Osteoblast (primary cell): ENCODE results near the gene ANO6. TPM values are rescaled to one million over a fixed set of nuclear protein-coding genes. Genes with fewer than 3 reads are reported as not detected.
"Not testable (repeated sequence)": the region's sequence is repeated elsewhere in the genome, so short reads cannot be mapped to it uniquely, and the experiment has no call there.

ENCODE experiments used
- DNase-seq: peaks from one replicate; pipeline ENCODE4 v3.0.0; 2011; ENCODE audit warnings: low spot score, mixed read lengths; ENCODE audit not compliant: insufficient read length; ENCODE audit errors: missing footprints
- H2AFZ ChIP-seq: 2 replicates; pipeline ENCODE4 v1.6.0; 2011; ENCODE audit warnings: mild to moderate bottlenecking, low read length
- H3K27ac ChIP-seq: 2 replicates; pipeline ENCODE4 v1.5.1; 2011; ENCODE audit warnings: mild to moderate bottlenecking, low read depth, low read length, moderate library complexity
- H3K27me3 ChIP-seq: 2 replicates; pipeline ENCODE4 v1.6.0; 2012; ENCODE audit warnings: mild to moderate bottlenecking, control low read depth, inconsistent platforms, low read length, moderate library complexity; ENCODE audit not compliant: insufficient read depth
- H3K36me3 ChIP-seq: 2 replicates; pipeline ENCODE4 v1.5.1; 2011; ENCODE audit warnings: mild to moderate bottlenecking, low read length, control low read depth, moderate library complexity; ENCODE audit not compliant: insufficient read depth
- H3K4me1 ChIP-seq: 2 replicates; pipeline ENCODE4 v1.5.1; 2011; ENCODE audit warnings: mild to moderate bottlenecking, low read length, control low read depth, moderate library complexity; ENCODE audit not compliant: insufficient read depth
- H3K4me2 ChIP-seq: 2 replicates; pipeline ENCODE4 v1.6.0; 2011; ENCODE audit warnings: mild to moderate bottlenecking, low read length; ENCODE audit not compliant: insufficient read depth
- H3K4me3 ChIP-seq: fragments of 200-600 bp; sonication (generic); 3 replicates; pipeline ENCODE4 v1.5.1; 2012; ENCODE audit warnings: mild to moderate bottlenecking, low read length, inconsistent platforms; ENCODE audit not compliant: insufficient read depth
- H3K79me2 ChIP-seq: 2 replicates; pipeline ENCODE4 v1.6.0; 2012; ENCODE audit warnings: mild to moderate bottlenecking, low read length, control low read depth, inconsistent platforms; ENCODE audit not compliant: insufficient read depth
- H3K9me3 ChIP-seq: 2 replicates; pipeline ENCODE4 v1.5.1; 2011; ENCODE audit warnings: low read depth, low read length, control low read depth
- H4K20me1 ChIP-seq: 2 replicates; pipeline ENCODE4 v1.6.0; 2012; ENCODE audit warnings: mild to moderate bottlenecking, low read length, control low read depth; ENCODE audit not compliant: insufficient read depth
- CTCF ChIP-seq: IDR thresholded peaks from 2 replicates; pipeline ENCODE4 v1.5.1; 2011; ENCODE audit warnings: mild to moderate bottlenecking, low read depth, low read length, moderate library complexity; ENCODE audit errors: extremely low read depth
- total RNA-seq: library from RNA; depleted of rRNA; stranded (reverse); fragments of >200 nt; gene quantifications from 2 replicates; pipeline ENCODE4 v1.2.3, GENCODE V29; 2012

Gene ANO6
- total RNA-seq, 1 donor: 49.9 TPM

DNA sequence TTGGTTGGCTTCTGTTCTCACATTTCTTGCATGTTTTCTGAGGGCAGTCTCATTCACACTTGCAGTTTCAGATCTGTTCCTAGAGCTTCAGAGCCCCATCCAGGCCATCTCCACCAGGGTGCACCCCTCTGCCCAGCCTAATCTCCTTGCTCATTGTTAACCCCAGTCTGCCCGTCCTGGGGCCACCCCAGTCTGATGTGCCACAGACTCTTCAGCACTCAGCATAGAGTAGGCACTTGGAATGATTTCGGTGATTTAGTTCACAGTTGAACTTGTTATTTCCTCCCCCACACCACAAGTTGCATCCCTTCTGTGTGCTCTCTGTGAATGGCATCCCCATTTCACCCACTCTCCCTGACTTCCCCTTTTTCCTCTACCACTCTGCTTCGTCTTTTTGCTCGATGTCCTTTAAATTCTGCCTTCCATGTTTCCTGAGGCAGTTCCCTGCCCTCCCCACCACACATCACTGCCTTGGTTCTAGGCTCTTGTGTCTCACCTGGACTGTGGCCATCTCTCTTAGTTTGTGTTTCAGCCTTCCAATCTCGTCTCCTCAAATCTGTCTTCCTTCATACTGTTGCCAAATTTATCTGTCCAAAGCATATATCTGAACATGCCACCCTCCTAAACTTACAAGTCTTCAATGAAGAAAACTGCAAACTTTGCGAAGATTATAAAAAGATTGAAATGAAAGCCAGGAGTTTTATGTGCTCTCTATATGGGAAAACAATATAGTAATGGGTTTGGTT lies 41.5 kb downstream of the ANO6 start:
- Histone ChIP-seq H3K9me3 (no peaks in the 10 kb centered on the region), H2AFZ (no peak overlapping the region), H3K4me1 (peaks cover 14% of the 10 kb centered on the region), H4K20me1 (peaks cover 14% of the 10 kb centered on the region), H3K27me3 (no peaks in the 10 kb centered on the region), H3K79me2 (peaks cover 45% of the 10 kb centered on the region), H3K27ac (no peak overlapping the region), H3K4me3 (no peak overlapping the region), H3K36me3 (no peaks in the 10 kb centered on the region), H3K4me2 (no peak overlapping the region)
- no peak for DNase-seq
- TF ChIP-seq CTCF: no peak

DNA sequence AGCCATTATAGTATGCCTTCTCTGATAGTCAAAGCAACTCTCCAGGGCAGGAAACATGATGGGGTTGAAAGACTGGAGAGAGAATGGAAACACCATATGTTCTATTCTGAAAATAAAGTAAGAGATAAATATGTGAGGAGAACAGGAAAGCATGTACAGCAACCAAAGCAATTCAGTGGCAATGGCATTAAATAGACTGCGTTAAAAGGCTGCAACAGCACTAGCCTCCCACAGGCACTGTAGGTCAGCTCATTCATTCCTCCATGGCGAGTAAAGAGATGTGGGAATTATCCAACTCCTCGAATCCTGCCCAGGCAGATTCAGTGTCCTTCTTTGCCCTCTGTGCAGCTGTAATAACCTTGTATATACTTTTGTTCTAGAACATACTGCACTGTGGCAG lies 43.8 kb downstream of the ANO6 start:
- Histone ChIP-seq H3K36me3 (no peaks in the 10 kb centered on the region), H3K4me2 (peak overlapping the region; percentile 26), H4K20me1 (peaks cover 14% of the 10 kb centered on the region), H2AFZ (no peak overlapping the region), H3K79me2 (peaks cover 46% of the 10 kb centered on the region), H3K4me1 (peaks cover 14% of the 10 kb centered on the region), H3K9me3 (no peaks in the 10 kb centered on the region), H3K4me3 (no peak overlapping the region), H3K27ac (peak overlapping the region; percentile 19), H3K27me3 (no peaks in the 10 kb centered on the region)
- DNase-seq: peak; percentile 51
- TF ChIP-seq CTCF: no peak

- Histone ChIP-seq H3K9me3 (no peaks in the 10 kb centered on the region), H3K4me3 (no peak overlapping the region), H3K79me2 (peaks cover 48% of the 10 kb centered on the region), H3K27ac (peak overlapping the region; percentile 19), H3K27me3 (no peaks in the 10 kb centered on the region), H3K36me3 (no peaks in the 10 kb centered on the region), H4K20me1 (peaks cover 14% of the 10 kb centered on the region), H3K4me1 (peaks cover 14% of the 10 kb centered on the region), H2AFZ (no peak overlapping the region), H3K4me2 (peak overlapping the region; percentile 26)
- DNase-seq: no peak
- no peak for TF ChIP-seq CTCF
Measured at GRCh38 chr12:45260104-45260815, 44.4 kb downstream of the ANO6 start.

GRCh38 chr12:45260854-45261253 lies 45.0 kb downstream of the ANO6 start:
- no peak overlapping the region for H3K4me2 ChIP-seq
- H2AFZ ChIP-seq: no peak overlapping the region
- no peak for DNase-seq
- no peaks in the 10 kb centered on the region for H3K36me3 ChIP-seq
- H3K27ac ChIP-seq: no peak overlapping the region
- H4K20me1 ChIP-seq: peaks cover 14% of the 10 kb centered on the region
- no peak for TF ChIP-seq CTCF
- H3K4me1 ChIP-seq: peaks cover 14% of the 10 kb centered on the region
- H3K9me3 ChIP-seq: no peaks in the 10 kb centered on the region
- no peak overlapping the region for H3K4me3 ChIP-seq
- no peaks in the 10 kb centered on the region for H3K27me3 ChIP-seq
- peaks cover 54% of the 10 kb centered on the region for H3K79me2 ChIP-seq

- H3K27me3 ChIP-seq, H3K36me3 ChIP-seq, H3K9me3 ChIP-seq, H3K4me2 ChIP-seq, H2AFZ ChIP-seq, DNase-seq, H3K4me3 ChIP-seq, H3K27ac ChIP-seq: not testable (repeated sequence)
- Histone ChIP-seq H3K4me1 (peaks cover 14% of the 10 kb centered on the region), H3K79me2 (peaks cover 54% of the 10 kb centered on the region), H4K20me1 (peaks cover 14% of the 10 kb centered on the region)
Measured at GRCh38 chr12:45262185-45262584, 46.3 kb downstream of the ANO6 start.
